ENCODE measurements around the gene SH2D1B.

GRCh38 chr1:162384116-162384515 lies 27.8 kb downstream of the SH2D1B start:
- TF ChIP-seq RAD21 (IDR thresholded peaks at IDR 0.05; ENCODE audit: low read depth) (no peak), ZBTB7A (IDR thresholded peaks at IDR 0.05; ENCODE audit: low read depth) (no peak), TEAD4 (IDR thresholded peaks at IDR 0.05) (no peak), CEBPB (IDR thresholded peaks at IDR 0.05) (no peak), TAF1 (IDR thresholded peaks at IDR 0.05; ENCODE audit: low read depth) (no peak), EP300 (IDR thresholded peaks at IDR 0.05; ENCODE audit: borderline replicate concordance) (no peak), FOXM1 (IDR thresholded peaks at IDR 0.05; ENCODE audit: borderline replicate concordance, low read depth) (no peak), USF1 (IDR thresholded peaks at IDR 0.05) (no peak), NFIC (IDR thresholded peaks at IDR 0.05) (no peak), REST (IDR thresholded peaks at IDR 0.05; ENCODE audit: low read depth) (no peak)
